Fibroblast of lung (primary cell): ENCODE results near the gene ZKSCAN3.

Source experiments
- EZH2 ChIP-seq: IDR thresholded peaks from 2 replicates; pipeline ENCODE4 v1.5.1; 2012; ENCODE audit warnings: low read length, control low read depth, mild to moderate bottlenecking; ENCODE audit errors: missing control alignments
- TF ChIP-seq, protein P1 (sequence below), 2 donors: IDR thresholded peaks in 1 of 2; conservative IDR thresholded peaks in 1 of 2; 1 replicate in 1 of 2; 2 replicates in 1 of 2; pipeline ENCODE4 v1.5.1; 2011 to 2012; ENCODE audit warnings: low read length in 2 of 2, control low read depth in 1 of 2, inconsistent platforms in 1 of 2, low read depth in 1 of 2, mild to moderate bottlenecking in 1 of 2

DNA sequence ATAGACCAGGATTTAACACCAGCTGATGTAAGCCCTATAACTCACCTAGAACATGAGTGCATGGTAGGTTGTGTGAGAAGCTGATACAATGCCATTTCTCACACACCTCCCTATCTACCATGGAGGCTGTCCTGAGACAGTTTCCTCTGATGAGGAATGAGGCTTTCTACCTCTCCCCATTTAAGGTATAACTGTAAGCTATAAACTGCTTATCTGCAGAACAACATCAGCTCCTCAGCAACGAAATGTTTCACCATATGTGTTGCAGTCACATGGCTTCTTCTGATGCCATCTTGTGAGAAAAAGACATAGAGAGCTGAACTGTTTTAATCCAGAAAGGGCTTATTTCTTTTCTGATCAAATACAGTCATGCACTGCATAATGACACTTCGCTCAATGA, 20.7 kb downstream of the ZKSCAN3 start:
- TF ChIP-seq, protein P1, sequence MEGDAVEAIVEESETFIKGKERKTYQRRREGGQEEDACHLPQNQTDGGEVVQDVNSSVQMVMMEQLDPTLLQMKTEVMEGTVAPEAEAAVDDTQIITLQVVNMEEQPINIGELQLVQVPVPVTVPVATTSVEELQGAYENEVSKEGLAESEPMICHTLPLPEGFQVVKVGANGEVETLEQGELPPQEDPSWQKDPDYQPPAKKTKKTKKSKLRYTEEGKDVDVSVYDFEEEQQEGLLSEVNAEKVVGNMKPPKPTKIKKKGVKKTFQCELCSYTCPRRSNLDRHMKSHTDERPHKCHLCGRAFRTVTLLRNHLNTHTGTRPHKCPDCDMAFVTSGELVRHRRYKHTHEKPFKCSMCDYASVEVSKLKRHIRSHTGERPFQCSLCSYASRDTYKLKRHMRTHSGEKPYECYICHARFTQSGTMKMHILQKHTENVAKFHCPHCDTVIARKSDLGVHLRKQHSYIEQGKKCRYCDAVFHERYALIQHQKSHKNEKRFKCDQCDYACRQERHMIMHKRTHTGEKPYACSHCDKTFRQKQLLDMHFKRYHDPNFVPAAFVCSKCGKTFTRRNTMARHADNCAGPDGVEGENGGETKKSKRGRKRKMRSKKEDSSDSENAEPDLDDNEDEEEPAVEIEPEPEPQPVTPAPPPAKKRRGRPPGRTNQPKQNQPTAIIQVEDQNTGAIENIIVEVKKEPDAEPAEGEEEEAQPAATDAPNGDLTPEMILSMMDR (conservative IDR thresholded peaks at IDR 0.05 in 1 of 2, IDR thresholded peaks at IDR 0.05 in 1 of 2; ENCODE audit: low read depth in 1 of 2, low read length in 2 of 2): no peak
- TF ChIP-seq EZH2: no peak
